AG10803 (cell line): ENCODE measurements around the gene RALGAPA1.
A peak's percentile ranks its signal among the peaks of the same experiment; 100 is the strongest.

Experiments
- DNase-seq: peaks from one replicate; pipeline ENCODE4 v3.0.0; 2010; ENCODE audit warnings: low read depth
- H3K4me3 ChIP-seq: 2 replicates; pipeline ENCODE4 v1.5.1; 2011; ENCODE audit warnings: mild to moderate bottlenecking, low read length, control low read depth
- CTCF ChIP-seq: conservative IDR thresholded peaks from 2 replicates; pipeline ENCODE4 v1.5.1; 2011; ENCODE audit warnings: mild to moderate bottlenecking, low read length, control low read depth, inconsistent platforms

RALGAPA1 gene

GRCh38 chr14:35818346-35819115 lies 9.4 kb upstream of the RALGAPA1 start:
- H3K4me3 ChIP-seq = no peak overlapping the region
- TF ChIP-seq CTCF = peak; percentile 73
- DNase-seq = peak; percentile 41

- DNase-seq = peak; percentile 39
- TF ChIP-seq CTCF = peak; percentile 89
- H3K4me3 ChIP-seq = no peak overlapping the region
These were observed 5.4 kb upstream of the RALGAPA1 start for GRCh38 chr14:35814371-35815005.

GRCh38 chr14:35810963-35811362 lies 1.9 kb upstream of the RALGAPA1 start:
- DNase-seq = no peak
- no peak overlapping the region for H3K4me3 ChIP-seq
- no peak for TF ChIP-seq CTCF

GRCh38 chr14:35809597-35809996 lies 502 bp upstream of the RALGAPA1 start:
- DNase-seq = no peak
- no peak for TF ChIP-seq CTCF
- H3K4me3 ChIP-seq = peak overlapping the region; percentile 80

- H3K4me3 ChIP-seq = peak overlapping the region; percentile 80
- DNase-seq = no peak
- no peak for TF ChIP-seq CTCF
These were observed 938 bp downstream of the RALGAPA1 start for GRCh38 chr14:35808076-35808637.

- peak overlapping the region; percentile 80 for H3K4me3 ChIP-seq
- TF ChIP-seq CTCF = no peak
- DNase-seq = no peak
These were observed 1.7 kb downstream of the RALGAPA1 start for GRCh38 chr14:35807131-35807961.
